SK-N-SH treated with all-trans-retinoic acid at 6 μM for 48 hours (cell line): ENCODE data around the gene CTF1.

Experiments
- ARNTL ChIP-seq: fragments of 450-650 bp; formaldehyde crosslinking; IDR thresholded peaks from 2 replicates; pipeline ENCODE4 v1.5.0; 2020; ENCODE audit warnings: low read depth, mild to moderate bottlenecking, moderate library complexity, borderline replicate concordance
- ESRRG ChIP-seq: fragments of 250-450 bp; sonication (Bioruptor Pico); IDR thresholded peaks from 2 replicates; pipeline ENCODE4 v1.6.1; 2021; ENCODE audit warnings: mild to moderate bottlenecking
- GLIS3 ChIP-seq: fragments of 250-450 bp; sonication (Bioruptor Pico); IDR thresholded peaks from 2 replicates; pipeline ENCODE4 v1.5.0; 2020; ENCODE audit warnings: mild to moderate bottlenecking, moderate library complexity
- ISL1 ChIP-seq: fragments of 250-450 bp; sonication (Bioruptor Pico); IDR thresholded peaks from 2 replicates; pipeline ENCODE4 v2.1.2; 2022; ENCODE audit warnings: mild to moderate bottlenecking, moderate library complexity
- OSR1 ChIP-seq: fragments of 250-450 bp; sonication (Bioruptor Pico); IDR thresholded peaks from 2 replicates; pipeline ENCODE4 v1.8.0; 2022; ENCODE audit warnings: moderate library complexity, mild to moderate bottlenecking, inconsistent platforms
- PATZ1 ChIP-seq: fragments of 250-450 bp; sonication (Bioruptor Pico); IDR thresholded peaks from 2 replicates; pipeline ENCODE4 v1.8.0; 2020; ENCODE audit warnings: mild to moderate bottlenecking, moderate library complexity, borderline replicate concordance
- RARB ChIP-seq: fragments of 250-450 bp; sonication (Bioruptor Pico); IDR thresholded peaks from 2 replicates; pipeline ENCODE4 v1.8.0; 2021; ENCODE audit warnings: mild to moderate bottlenecking, moderate library complexity
- TOX ChIP-seq: fragments of 250-450 bp; sonication (Bioruptor Pico); IDR thresholded peaks from 2 replicates; pipeline ENCODE4 v1.8.0; 2021; ENCODE audit warnings: mild to moderate bottlenecking, moderate library complexity, borderline replicate concordance
- ZFP3 ChIP-seq: fragments of 250-450 bp; sonication (Bioruptor Pico); IDR thresholded peaks from 2 replicates; pipeline ENCODE4 v1.5.0; 2020; ENCODE audit warnings: mild to moderate bottlenecking, moderate library complexity
- ZFP30 ChIP-seq: fragments of 450-650 bp; formaldehyde crosslinking; IDR thresholded peaks from 2 replicates; pipeline ENCODE4 v1.5.0; 2022; ENCODE audit warnings: mild to moderate bottlenecking, moderate library complexity
- ZNF70 ChIP-seq: fragments of 450-650 bp; formaldehyde crosslinking; IDR thresholded peaks from 2 replicates; pipeline ENCODE4 v1.5.0; 2020; ENCODE audit warnings: mild to moderate bottlenecking, moderate library complexity
- ZNF8 ChIP-seq: fragments of 450-650 bp; formaldehyde crosslinking; IDR thresholded peaks from 2 replicates; pipeline ENCODE4 v1.5.0; 2020; ENCODE audit warnings: mild to moderate bottlenecking, moderate library complexity

GRCh38 chr16:30925995-30926811, 29.8 kb downstream of the CTF1 start:
- TF ChIP-seq TOX (CRISPR knock-in tag) (no peak), ARNTL (CRISPR knock-in tag) (no peak), OSR1 (no peak), PATZ1 (CRISPR knock-in tag) (no peak), RARB (CRISPR knock-in tag) (no peak), GLIS3 (CRISPR knock-in tag) (no peak), ESRRG (CRISPR knock-in tag) (no peak), ISL1 (CRISPR knock-in tag) (no peak), ZNF70 (no peak), ZFP3 (CRISPR knock-in tag) (no peak), ZFP30 (CRISPR knock-in tag) (no peak), ZNF8 (CRISPR knock-in tag) (no peak)
